Transverse colon (tissue), 4 donors: Measurements from ENCODE around the gene TCN1. TPM values are rescaled to one million over a fixed set of nuclear protein-coding genes. Genes with fewer than 3 reads are reported as not detected.

Experiments
- DNase-seq: peaks from one replicate; pipeline ENCODE4 v3.0.0-alpha.2; 2019
- H3K27ac ChIP-seq, 4 donors: fragments of 200-600 bp; sonication (generic); 2 replicates each; pipeline ENCODE4 v1.5.1; 2016 to 2018; ENCODE audit warnings: inconsistent platforms in 4 of 4
- H3K27me3 ChIP-seq: fragments of 200-600 bp; sonication (generic); 2 replicates; pipeline ENCODE4 v1.5.1; 2017; ENCODE audit warnings: inconsistent platforms
- H3K36me3 ChIP-seq, 4 donors: fragments of 200-600 bp; sonication (generic); 2 replicates each; pipeline ENCODE4 v1.5.1; 2017 to 2019; ENCODE audit warnings: inconsistent platforms in 4 of 4
- H3K4me1 ChIP-seq, 4 donors: fragments of 200-600 bp; sonication (generic); 2 replicates each; pipeline ENCODE4 v1.5.1; 2017 to 2020; ENCODE audit warnings: inconsistent platforms in 4 of 4
- H3K4me3 ChIP-seq, 4 donors: fragments of 200-600 bp; sonication (generic); 1 replicate in 1 of 4; 2 replicates in 3 of 4; pipeline versions ENCODE4 v1.5.1 to v1.6.1; 2017 to 2019; ENCODE audit warnings: inconsistent platforms in 4 of 4
- H3K9me3 ChIP-seq, 2 donors: fragments of 200-600 bp; sonication (generic); 2 replicates each; pipeline ENCODE4 v1.5.1; 2017 to 2019; ENCODE audit warnings: inconsistent platforms in 2 of 2
- EP300 ChIP-seq: sonication (generic); formaldehyde crosslinking; IDR thresholded peaks from one replicate; pipeline ENCODE4 v1.6.1; 2017; ENCODE audit warnings: antibody characterized with exemption, low read depth
- POLR2A ChIP-seq: fragments of 450-650 bp; IDR thresholded peaks from one replicate; pipeline ENCODE4 v1.6.1; 2016; ENCODE audit warnings: antibody characterized with exemption, mild to moderate bottlenecking, moderate library complexity
- POLR2AphosphoS5 ChIP-seq, 3 donors: sonication (generic); formaldehyde crosslinking; IDR thresholded peaks; one replicate each; pipeline ENCODE4 v1.6.1; 2016; ENCODE audit warnings: antibody characterized with exemption in 3 of 3
- WGBS, 2 donors: methylation state at CpG; one replicate each; pipeline ENCODE4 v1.1.5; 2018; ENCODE audit warnings: low coverage in 1 of 2; 5-methylcytosine and 5-hydroxymethylcytosine counted together
- in situ Hi-C, 4 donors: fragments of 200-750 bp; cut with MboI; loops; one replicate each; pipeline versions ENCODE4 v1.15.0 to v1.15.1; 2017; ENCODE audit warnings: low sequenced_read_pairs in 3 of 4, low pct_ligation_motif_present in 1 of 4, low pct_unique_long_range_greater_than_20kb in 1 of 4
- intact Hi-C: fragments of 100-400 bp; cut with DNase I; formaldehyde crosslinking; loops from one replicate; pipeline ENCODE4 v1.15.1; 2023; ENCODE audit warnings: low total_unique reads
- total RNA-seq, 4 donors: library from RNA; depleted of rRNA; stranded (reverse); fragments of >200 nt; gene quantifications; one replicate each; pipeline ENCODE4 v1.1.0, GENCODE V29; 2016
- TF ChIP-seq, protein P1 (sequence below), 5 experiments: fragments of 200-600 bp in 3 of 5; fragments of 450-650 bp in 2 of 5; sonication (generic) in 3 of 5; IDR thresholded peaks; 1 replicate in 2 of 5; 2 replicates in 3 of 5; pipeline ENCODE4 v1.5.1; 2016 to 2017; ENCODE audit warnings: antibody characterized with exemption in 5 of 5, inconsistent platforms in 3 of 5, mild to moderate bottlenecking in 2 of 5, moderate library complexity in 1 of 5

Gene TCN1
- total RNA-seq, 4 donors from 2014 or later, result not detected

DNA sequence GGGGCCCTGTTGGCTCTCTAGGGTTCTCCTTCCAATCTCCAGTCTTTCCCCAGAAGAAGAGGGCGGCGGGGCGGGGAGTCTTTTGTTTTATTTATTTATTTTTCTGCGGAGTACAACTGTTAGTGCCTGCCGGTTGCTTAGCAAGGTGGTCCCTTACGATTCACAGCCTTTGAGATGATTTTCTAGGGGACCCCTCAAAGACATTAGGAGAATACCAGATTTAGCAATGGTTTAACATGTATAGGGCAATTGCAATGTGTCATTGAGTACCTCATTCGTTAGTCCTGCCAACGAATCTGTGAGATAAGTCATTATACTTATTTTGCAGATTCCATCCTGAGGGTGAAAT is 55.4 kb downstream of the TCN1 start:
- in situ Hi-C loops, result loop anchor here in 3 of 4 donors (25.0 kb wide), 1 partner anchor 274 kb away; no protein-coding TSS in a partner anchor
- H3K4me3 ChIP-seq, result peak overlapping the region; percentile 64 to 97 (median 82)

DNA sequence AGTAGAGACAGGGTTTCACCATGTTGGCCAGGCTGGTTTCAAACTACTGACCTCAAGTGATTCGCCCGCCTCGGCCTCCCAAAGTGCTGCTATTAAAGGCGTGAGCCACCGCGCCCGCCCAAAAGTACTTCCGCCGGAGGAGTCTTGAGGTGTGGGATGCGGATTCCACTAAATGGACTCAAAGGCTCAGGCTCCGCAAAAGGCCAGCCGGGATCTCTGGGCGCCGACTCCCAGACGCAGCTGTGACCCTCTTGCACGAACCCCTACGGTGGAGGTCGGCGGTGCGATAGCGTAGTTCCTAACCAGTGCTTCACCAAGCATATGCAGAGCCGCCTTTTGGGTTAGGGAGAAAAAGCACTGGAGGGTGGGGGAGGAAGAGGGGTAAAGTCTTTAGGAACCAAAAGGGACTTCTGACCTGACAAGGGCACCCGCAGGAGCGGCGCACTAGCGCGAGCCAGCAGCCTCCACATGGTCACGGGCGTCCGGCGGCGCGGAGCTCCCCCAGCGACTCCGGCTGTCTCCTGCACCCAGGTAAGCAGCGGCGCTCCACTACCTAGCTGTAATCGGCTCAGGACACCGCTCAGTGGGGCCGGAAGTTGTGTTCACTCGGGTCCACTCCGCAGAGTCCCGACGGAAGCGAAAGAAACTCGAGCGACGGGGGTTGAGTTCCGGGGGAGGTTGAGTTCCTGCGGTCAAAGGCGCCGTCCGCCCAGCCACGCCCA is 55.9 kb downstream of the TCN1 start, which contains the start of gene MRPL16:
Gene MRPL16 (minus strand): TSS at position 590 of the 722 bp plus-strand sequence. CDS start 120 bp downstream, at position 470.
- Histone ChIP-seq H3K4me1 (peaks cover 7 to 29% (median 9%) of the 10 kb centered on the region in 4 donors), H3K4me3 (peak within 1 kb of the TSS; percentile 64 to 97 (median 82)), H3K9me3 (no peaks in the 10 kb centered on the region), H3K27ac (peak within 1 kb of the TSS; percentile 90 to 96 (median 92)), H3K36me3 (peaks cover 0 to 12% (median 3%) of the 10 kb centered on the region in 4 donors), H3K27me3 (no peaks in the 10 kb centered on the region)
- intact Hi-C loops (no loop called here), in situ Hi-C loops (loop anchor here in 3 of 4 donors (25.0 kb wide), 1 partner anchor 273 kb away; no protein-coding TSS in a partner anchor)
- DNase-seq, result peak; percentile 94
- no peak for TF ChIP-seq EP300
- TF ChIP-seq, protein P1, sequence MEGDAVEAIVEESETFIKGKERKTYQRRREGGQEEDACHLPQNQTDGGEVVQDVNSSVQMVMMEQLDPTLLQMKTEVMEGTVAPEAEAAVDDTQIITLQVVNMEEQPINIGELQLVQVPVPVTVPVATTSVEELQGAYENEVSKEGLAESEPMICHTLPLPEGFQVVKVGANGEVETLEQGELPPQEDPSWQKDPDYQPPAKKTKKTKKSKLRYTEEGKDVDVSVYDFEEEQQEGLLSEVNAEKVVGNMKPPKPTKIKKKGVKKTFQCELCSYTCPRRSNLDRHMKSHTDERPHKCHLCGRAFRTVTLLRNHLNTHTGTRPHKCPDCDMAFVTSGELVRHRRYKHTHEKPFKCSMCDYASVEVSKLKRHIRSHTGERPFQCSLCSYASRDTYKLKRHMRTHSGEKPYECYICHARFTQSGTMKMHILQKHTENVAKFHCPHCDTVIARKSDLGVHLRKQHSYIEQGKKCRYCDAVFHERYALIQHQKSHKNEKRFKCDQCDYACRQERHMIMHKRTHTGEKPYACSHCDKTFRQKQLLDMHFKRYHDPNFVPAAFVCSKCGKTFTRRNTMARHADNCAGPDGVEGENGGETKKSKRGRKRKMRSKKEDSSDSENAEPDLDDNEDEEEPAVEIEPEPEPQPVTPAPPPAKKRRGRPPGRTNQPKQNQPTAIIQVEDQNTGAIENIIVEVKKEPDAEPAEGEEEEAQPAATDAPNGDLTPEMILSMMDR (IDR thresholded peaks at IDR 0.05), result peak in 4 of 5 experiments; percentile 27 to 68 (median 39)
- TF ChIP-seq POLR2AphosphoS5 (IDR thresholded peaks at IDR 0.05), result peak; percentile 60 to 85 (median 80)
- TF ChIP-seq POLR2A, result peak; percentile 79
- 0 to 1% methylated on average over 12 to 41 of the region's 54 CpGs for WGBS, 2 donors

More for the DNA sequence above, 55.4 kb downstream of the TCN1 start:
- intact Hi-C loops, result no loop called here
- no peak for TF ChIP-seq POLR2A
- TF ChIP-seq EP300, result no peak
- TF ChIP-seq POLR2AphosphoS5 (IDR thresholded peaks at IDR 0.05), result no peak
- TF ChIP-seq, protein P1 (IDR thresholded peaks at IDR 0.05), result no peak
- H3K36me3 ChIP-seq, result peaks cover 0 to 11% (median 3%) of the 10 kb centered on the region in 4 donors
- peak overlapping the region; percentile 90 to 96 (median 92) for H3K27ac ChIP-seq
- peaks cover 7 to 29% (median 9%) of the 10 kb centered on the region in 4 donors for H3K4me1 ChIP-seq
- no peaks in the 10 kb centered on the region for H3K27me3 ChIP-seq
- WGBS, 2 donors, result 10 to 12% methylated on average over 2 to 8 of the region's 8 CpGs
- no peaks in the 10 kb centered on the region for H3K9me3 ChIP-seq
- no peak for DNase-seq

DNA sequence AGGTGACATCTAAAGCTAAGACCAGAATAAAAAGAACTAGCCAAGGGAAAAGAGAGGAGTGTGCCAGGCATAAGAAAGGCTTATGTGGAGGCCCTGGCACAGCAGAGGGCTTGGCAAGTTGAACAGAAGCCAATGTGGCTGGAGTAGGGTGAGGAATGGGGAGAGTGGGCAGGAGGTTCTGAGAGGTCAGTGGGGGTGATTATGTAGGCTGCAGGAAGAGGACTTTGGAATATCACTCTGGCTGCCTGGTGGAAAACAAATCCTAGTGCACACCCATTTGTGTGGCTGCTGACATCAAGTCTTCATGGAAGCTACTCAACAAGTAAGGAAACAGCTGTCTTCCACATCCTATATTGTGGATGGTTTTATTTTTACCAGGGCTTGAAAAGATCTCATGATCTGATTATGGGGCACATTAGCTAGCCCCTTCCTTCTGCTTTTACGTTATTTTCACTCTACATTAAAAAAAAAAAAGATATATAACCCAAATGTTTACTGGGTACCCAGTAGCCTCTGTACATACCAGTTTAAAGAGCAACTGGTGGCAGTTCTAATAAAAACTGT is 59.2 kb downstream of the TCN1 start:
- Histone ChIP-seq H3K27ac (peak overlapping the region in 3 of 4 donors; percentile 23 to 49 (median 39)), H3K4me3 (no peak overlapping the region), H3K36me3 (peaks cover 0 to 12% (median 3%) of the 10 kb centered on the region in 4 donors), H3K9me3 (no peaks in the 10 kb centered on the region), H3K4me1 (peaks cover 7 to 32% (median 9%) of the 10 kb centered on the region in 4 donors), H3K27me3 (no peaks in the 10 kb centered on the region)
- 80% methylated on average over 1 of the region's 1 CpG for WGBS, 2 donors
- peak; percentile 21 for DNase-seq
- intact Hi-C loops, result no loop called here
- in situ Hi-C loops, result loop anchor here (10.0 to 25.0 kb wide), 2 partner anchors 52 to 270 kb away; partner anchors contain the start of gene STX3 (in 2 of the 4)
- TF ChIP-seq POLR2A, result no peak
- TF ChIP-seq EP300, result no peak
- TF ChIP-seq POLR2AphosphoS5 (IDR thresholded peaks at IDR 0.05), result peak in 2 of 3 donors; percentile 13 to 28
- TF ChIP-seq, protein P1 (IDR thresholded peaks at IDR 0.05), result no peak

DNA sequence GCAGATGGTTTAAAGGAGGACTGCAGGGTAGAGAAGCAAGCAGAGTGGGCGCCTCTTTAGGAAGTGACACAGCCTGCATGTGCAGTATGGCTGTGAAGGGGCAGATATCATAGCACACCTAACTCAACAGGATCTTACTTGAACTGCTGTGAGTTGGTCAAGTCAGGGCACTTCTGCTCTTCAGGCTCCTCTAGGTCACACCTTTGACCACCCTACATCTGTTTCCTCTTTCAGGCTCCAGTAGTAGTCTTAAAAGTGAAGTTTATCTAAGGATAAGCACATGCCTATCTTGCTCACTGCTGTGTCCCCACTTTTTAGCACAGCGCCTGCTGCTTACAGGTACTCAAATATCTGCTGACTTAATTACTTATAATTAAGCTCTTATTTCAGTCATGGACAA is 62.2 kb downstream of the TCN1 start:
- H3K27me3 ChIP-seq, result no peaks in the 10 kb centered on the region
- intact Hi-C loops (loop anchor here (5.0 kb wide), 1 partner anchor 47 kb away; the partner anchor contains the start of gene STX3), in situ Hi-C loops (loop anchor here (5.0 to 25.0 kb wide), 4 partner anchors 47 to 267 kb away; partner anchors contain the start of gene STX3 (in 3 of the 4))
- H3K27ac ChIP-seq, result no peak overlapping the region
- peaks cover 0 to 12% (median 3%) of the 10 kb centered on the region in 4 donors for H3K36me3 ChIP-seq
- peaks cover 4 to 41% (median 12%) of the 10 kb centered on the region in 4 donors for H3K4me1 ChIP-seq
- no peaks in the 10 kb centered on the region for H3K9me3 ChIP-seq
- H3K4me3 ChIP-seq, result no peak overlapping the region
- no peak for TF ChIP-seq POLR2A
- TF ChIP-seq POLR2AphosphoS5 (IDR thresholded peaks at IDR 0.05), result no peak
- no peak for TF ChIP-seq EP300
- TF ChIP-seq, protein P1 (IDR thresholded peaks at IDR 0.05), result no peak
- WGBS, 2 donors, result 91% methylated on average over 2 of the region's 2 CpGs; no CpG with 5 or more reads in 1 of the 2 donors
- DNase-seq, result no peak
